GM12892 (cell line): ENCODE measurements around the gene C20orf144.

Experiments used
- POLR2A ChIP-seq: IDR thresholded peaks from 2 replicates; pipeline ENCODE4 v1.6.1; 2011; ENCODE audit warnings: low read depth, low read length, control low read depth
- TAF1 ChIP-seq: IDR thresholded peaks from 2 replicates; pipeline ENCODE4 v1.6.1; 2011; ENCODE audit warnings: low read depth, mild to moderate bottlenecking, control low read depth, low read length, borderline replicate concordance

DNA sequence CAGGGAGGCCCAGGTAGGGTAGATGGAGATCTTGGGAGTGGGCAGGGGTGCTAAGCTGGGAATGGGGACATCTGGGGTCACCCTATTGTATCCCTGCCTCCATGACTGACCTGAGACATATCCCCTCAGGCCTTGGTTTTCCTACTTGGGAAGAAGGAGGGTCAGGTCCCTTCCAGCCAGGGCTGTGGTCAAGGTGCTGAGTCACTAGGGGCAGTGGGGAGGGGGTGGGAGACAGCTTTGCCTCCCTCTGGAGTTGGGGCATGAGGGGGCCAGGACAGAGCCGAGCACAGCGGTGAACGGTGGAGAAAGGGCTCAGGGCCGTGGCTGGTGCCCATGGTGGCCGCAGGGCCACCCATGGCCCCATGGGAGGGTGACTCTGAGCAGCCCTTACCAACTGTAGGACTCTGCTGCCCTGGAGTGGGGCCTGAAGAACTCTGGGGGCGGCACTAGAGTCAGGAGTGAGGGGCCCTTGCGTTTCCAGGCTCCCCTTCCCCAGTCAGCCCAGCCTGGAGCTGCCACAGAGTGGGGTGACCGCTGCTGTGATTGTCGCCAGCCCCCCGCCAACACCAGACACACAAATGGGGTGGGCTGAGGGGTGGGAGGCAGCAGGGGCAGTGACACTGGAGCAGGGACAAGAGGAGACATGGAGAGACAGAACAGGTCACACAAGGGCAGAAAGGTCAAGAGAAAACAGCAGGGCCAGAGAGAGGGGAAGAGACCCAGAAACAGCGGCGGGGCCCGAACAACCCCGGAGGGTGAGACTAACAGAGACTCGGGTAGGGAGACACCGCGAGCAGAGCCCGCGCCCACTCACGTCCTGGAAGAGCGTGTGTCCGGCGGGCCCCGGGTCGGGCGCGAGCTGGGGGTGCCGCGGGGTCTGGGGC, 11.5 kb downstream of the C20orf144 start:
- TF ChIP-seq TAF1 = no peak
- TF ChIP-seq POLR2A = no peak
